ENCODE measurements around the gene NUP210.

Gene NUP210

DNA sequence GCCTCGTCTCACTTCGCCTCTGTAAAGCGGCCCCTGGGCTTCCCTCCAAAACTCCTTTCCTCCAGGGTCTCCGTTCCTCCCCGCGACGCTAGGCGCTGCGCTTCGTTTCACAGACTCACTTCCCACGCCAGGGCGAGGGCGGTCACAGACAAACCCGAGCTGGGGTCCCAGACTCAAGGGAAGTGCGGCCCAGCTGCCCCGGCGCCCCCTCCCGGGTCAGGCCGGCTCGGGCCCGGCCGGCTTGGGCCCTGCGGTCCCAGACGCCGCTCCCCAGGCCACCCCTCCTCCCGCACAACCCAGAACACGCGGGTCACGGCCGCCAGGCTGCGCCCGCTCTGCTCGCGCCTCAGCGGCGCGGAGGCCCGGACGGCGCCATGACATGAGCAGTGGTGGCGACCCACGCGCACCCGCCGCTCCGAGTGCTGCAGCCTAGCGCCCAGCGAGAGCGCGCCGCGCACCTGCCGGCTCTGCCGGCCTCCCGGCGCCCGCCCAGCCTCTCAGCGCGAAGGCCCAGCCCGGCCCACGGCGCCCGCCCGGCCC lies 547 bp downstream of the NUP210 start:
- H3K27me3 ChIP-seq (ENCODE audit: insufficient read depth, low read depth, severe bottlenecking): no peaks in the 10 kb centered on the region
- peak overlapping the region; percentile 70 for H3K4me3 ChIP-seq (ENCODE audit: low read depth, low read length)
- TF ChIP-seq, protein P1, sequence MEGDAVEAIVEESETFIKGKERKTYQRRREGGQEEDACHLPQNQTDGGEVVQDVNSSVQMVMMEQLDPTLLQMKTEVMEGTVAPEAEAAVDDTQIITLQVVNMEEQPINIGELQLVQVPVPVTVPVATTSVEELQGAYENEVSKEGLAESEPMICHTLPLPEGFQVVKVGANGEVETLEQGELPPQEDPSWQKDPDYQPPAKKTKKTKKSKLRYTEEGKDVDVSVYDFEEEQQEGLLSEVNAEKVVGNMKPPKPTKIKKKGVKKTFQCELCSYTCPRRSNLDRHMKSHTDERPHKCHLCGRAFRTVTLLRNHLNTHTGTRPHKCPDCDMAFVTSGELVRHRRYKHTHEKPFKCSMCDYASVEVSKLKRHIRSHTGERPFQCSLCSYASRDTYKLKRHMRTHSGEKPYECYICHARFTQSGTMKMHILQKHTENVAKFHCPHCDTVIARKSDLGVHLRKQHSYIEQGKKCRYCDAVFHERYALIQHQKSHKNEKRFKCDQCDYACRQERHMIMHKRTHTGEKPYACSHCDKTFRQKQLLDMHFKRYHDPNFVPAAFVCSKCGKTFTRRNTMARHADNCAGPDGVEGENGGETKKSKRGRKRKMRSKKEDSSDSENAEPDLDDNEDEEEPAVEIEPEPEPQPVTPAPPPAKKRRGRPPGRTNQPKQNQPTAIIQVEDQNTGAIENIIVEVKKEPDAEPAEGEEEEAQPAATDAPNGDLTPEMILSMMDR (IDR thresholded peaks at IDR 0.05; ENCODE audit: low read depth, low read length): no peak; the same call in 1 of the 2 replicates
- H3K9me3 ChIP-seq (ENCODE audit: severe bottlenecking): no peaks in the 10 kb centered on the region
- peak overlapping the region; percentile 86 for H3K27ac ChIP-seq
- peaks cover 26% of the 10 kb centered on the region for H3K36me3 ChIP-seq
- DNase-seq: peak; percentile 51

DNA sequence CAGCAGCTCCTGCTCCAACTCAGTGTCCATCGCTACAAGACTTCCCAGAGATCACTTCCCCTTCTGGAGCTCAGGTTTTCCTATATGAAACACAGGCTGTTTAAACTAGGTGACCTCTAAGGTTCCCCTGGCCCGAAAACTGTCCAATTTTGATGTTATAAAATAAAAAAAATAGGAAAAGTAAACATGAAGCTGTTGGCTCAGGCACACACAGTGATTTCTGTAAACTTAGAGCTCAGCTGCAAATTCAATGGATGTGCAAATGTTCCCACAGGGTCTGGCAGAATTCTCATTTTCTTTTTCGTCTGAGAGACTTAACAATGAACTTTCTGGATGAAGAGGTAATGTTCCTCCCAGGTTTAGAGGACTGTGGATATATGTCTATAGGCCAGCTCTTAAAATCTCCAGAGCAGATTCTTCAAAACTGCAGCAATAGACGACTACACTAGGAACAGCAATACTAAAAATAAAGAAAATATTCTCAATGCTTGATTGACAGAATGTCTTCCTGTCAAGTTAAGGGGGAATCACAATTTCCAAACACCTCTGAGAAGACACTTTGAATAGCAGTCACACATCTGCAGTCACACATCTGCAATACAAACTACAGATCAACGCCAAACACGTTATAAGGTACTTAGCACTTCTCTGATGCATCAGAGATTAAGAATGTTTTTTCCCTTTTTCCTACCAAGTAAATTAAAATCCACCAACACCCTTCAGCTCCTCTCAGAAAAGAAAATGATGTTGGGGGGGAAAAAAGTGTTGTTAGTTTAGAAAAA lies 2.8 kb downstream of the NUP210 start:
- no peak overlapping the region for H3K4me3 ChIP-seq (ENCODE audit: low read depth, low read length)

DNA sequence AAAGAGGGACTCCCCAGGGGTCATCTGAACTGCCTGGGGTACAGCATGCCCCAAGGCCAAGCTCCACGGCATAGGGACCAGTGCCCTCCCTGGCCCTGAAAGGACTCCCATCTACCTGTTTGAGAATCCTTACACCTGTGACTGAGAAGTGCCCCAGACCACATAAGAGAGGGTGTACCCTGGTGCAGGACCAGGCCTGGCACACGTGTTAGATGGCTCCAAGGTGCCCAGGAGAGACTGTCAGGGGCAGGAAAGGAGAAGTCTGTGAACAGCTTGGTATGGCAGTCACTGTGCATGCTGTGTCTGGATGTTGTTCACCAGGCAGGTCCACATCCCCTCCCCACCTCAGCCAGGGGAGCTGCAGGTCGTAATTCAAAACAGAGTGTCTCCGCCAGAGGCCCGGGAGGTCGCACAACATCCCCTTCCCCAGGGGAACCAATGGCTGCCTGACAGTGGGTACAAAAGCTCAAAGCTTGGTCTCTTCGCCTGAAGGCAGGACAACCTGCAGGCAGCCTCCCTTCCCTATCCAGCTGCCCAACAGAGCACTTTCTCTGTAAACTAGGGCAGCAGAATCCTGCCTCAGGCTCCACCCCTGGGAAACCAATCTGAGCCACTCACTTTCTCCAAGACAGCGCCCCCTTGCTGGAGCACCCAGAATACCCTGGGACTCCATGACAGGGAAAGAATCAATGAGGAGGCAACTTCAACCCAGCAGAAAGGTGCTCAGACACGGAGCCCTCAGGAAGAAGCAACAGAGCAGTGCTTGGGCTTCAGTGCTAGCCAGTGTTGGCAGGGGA lies 3.9 kb downstream of the NUP210 start:
- Histone ChIP-seq H3K4me3 (ENCODE audit: low read depth, low read length) (no peak overlapping the region), H3K9me3 (ENCODE audit: severe bottlenecking) (no peaks in the 10 kb centered on the region), H3K27ac (no peak overlapping the region), H3K27me3 (ENCODE audit: insufficient read depth, low read depth, severe bottlenecking) (no peaks in the 10 kb centered on the region), H3K36me3 (peaks cover 26% of the 10 kb centered on the region)
- DNase-seq: no peak
- TF ChIP-seq, protein P1 (IDR thresholded peaks at IDR 0.05; ENCODE audit: low read depth, low read length): peak; percentile 50

More for the DNA sequence above, 2.8 kb downstream of the NUP210 start:
- Histone ChIP-seq H3K27me3 (ENCODE audit: insufficient read depth, low read depth, severe bottlenecking) (no peaks in the 10 kb centered on the region), H3K36me3 (peaks cover 26% of the 10 kb centered on the region), H3K27ac (no peak overlapping the region), H3K9me3 (ENCODE audit: severe bottlenecking) (no peaks in the 10 kb centered on the region)
- no peak for DNase-seq
- TF ChIP-seq, protein P1 (IDR thresholded peaks at IDR 0.05; ENCODE audit: low read depth, low read length): no peak

DNA sequence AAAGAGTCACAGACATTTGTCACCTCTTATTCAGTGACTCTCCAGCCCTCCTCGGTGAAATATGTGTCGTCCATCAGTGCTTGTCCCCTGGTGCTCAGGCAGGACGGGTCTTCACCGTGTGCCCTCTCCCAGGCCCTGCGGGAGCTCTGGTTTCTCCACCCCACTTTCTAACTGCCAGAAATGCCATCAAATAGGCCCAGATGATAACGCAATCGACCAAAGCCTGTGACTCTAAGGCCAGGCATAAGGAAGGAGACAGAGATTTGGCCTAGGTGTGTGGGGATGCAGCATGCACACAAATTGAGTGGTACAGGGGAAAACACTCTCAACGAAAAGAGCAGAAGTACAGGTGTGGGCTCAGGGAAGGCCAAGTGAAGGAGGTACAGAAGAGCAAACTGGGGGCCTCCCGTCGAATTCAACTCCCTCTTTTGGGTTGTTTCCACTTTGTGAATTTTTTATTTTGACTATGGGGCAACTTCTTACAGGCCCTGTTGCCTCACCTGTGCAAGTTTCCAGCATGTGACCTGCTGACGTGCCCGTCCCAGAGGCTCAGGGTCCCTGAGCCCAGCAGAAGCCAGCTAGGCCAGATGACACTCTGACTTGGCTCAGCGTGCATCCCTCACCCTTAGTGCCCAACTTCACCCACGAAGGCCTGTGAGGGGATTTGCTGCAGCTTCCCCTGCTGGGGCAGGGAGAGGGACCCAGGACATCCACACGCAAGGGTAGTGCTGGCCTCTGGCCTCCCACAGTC lies 4.7 kb downstream of the NUP210 start:
- Histone ChIP-seq H3K27me3 (ENCODE audit: insufficient read depth, low read depth, severe bottlenecking) (no peaks in the 10 kb centered on the region), H3K27ac (no peak overlapping the region), H3K4me3 (ENCODE audit: low read depth, low read length) (no peak overlapping the region), H3K9me3 (ENCODE audit: severe bottlenecking) (no peaks in the 10 kb centered on the region), H3K36me3 (peaks cover 26% of the 10 kb centered on the region)
- TF ChIP-seq, protein P1 (IDR thresholded peaks at IDR 0.05; ENCODE audit: low read depth, low read length): no peak
- DNase-seq: no peak

DNA sequence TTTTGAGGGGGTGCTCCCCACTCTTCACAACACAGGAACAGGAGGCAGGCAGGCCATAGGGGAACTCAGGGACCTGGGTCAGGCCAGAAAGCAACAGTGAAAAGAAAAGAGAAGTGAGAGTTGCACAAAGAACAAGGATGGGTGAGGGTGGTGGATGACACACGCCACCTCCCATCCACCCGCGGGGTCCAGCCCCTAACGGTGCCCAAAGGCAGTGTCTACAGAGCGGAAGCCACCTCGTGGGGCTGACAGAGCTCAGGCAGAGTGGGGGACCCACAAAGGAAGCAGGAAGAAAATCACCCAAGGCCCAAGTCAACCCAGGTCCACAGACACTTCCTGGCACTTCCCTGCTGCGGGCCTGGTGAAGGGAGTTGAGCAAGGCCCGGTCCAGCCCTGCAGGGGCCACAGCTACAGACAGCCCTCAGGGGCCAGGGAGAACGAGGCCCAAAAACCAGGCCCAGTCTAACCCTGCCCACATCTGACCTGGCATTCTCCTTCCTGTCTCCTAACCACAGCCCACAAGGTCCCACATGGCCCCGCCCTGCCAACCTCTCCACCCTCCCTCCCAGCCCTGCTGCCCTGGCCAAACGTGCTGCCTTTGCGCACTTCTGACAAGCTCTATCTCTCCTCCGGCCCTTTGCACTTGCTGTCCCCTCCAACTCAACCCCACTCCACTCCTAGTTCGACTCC lies 5.9 kb downstream of the NUP210 start:
- no peak for DNase-seq
- Histone ChIP-seq H3K27me3 (ENCODE audit: insufficient read depth, low read depth, severe bottlenecking) (no peaks in the 10 kb centered on the region), H3K4me3 (ENCODE audit: low read depth, low read length) (no peak overlapping the region), H3K9me3 (ENCODE audit: severe bottlenecking) (peaks cover under 1% of the 10 kb centered on the region), H3K27ac (no peak overlapping the region), H3K36me3 (peaks cover 26% of the 10 kb centered on the region)
- TF ChIP-seq, protein P1 (IDR thresholded peaks at IDR 0.05; ENCODE audit: low read depth, low read length): no peak
